Nephron (organoid): ENCODE data around the gene TLN1.

Source experiments
- H3K27ac Mint-ChIP-seq, 3 experiments: 2 replicates each; pipeline ENCODE4 v1.8.0; 2020; ENCODE audit warnings: mixed read lengths in 3 of 3, mild to moderate bottlenecking in 2 of 3, moderate library complexity in 1 of 3
- H3K27me3 Mint-ChIP-seq: 2 replicates; pipeline ENCODE4 v1.8.0; 2021; ENCODE audit warnings: low read depth, mild to moderate bottlenecking, moderate library complexity, mixed read lengths
- H3K36me3 Mint-ChIP-seq: 2 replicates; pipeline ENCODE4 v1.8.0; 2020; ENCODE audit warnings: low read depth, mixed read lengths
- H3K4me1 Mint-ChIP-seq: 2 replicates; pipeline ENCODE4 v1.8.0; 2020; ENCODE audit warnings: mixed read lengths
- H3K4me3 Mint-ChIP-seq, 3 experiments: 2 replicates each; pipeline ENCODE4 v1.8.0; 2020; ENCODE audit warnings: mild to moderate bottlenecking in 3 of 3, mixed read lengths in 3 of 3, moderate library complexity in 2 of 3
- H3K9me3 Mint-ChIP-seq: 2 replicates; pipeline ENCODE4 v1.8.0; 2020; ENCODE audit warnings: mixed read lengths
- TF ChIP-seq, protein P1 (sequence below), 3 experiments: fragments of 200-600 bp; sonication (generic); IDR thresholded peaks; one replicate each; pipeline ENCODE4 v1.5.0; 2021; ENCODE audit warnings: antibody characterized with exemption in 3 of 3; ENCODE audit not compliant: unreplicated experiment in 3 of 3

The TLN1 gene

DNA sequence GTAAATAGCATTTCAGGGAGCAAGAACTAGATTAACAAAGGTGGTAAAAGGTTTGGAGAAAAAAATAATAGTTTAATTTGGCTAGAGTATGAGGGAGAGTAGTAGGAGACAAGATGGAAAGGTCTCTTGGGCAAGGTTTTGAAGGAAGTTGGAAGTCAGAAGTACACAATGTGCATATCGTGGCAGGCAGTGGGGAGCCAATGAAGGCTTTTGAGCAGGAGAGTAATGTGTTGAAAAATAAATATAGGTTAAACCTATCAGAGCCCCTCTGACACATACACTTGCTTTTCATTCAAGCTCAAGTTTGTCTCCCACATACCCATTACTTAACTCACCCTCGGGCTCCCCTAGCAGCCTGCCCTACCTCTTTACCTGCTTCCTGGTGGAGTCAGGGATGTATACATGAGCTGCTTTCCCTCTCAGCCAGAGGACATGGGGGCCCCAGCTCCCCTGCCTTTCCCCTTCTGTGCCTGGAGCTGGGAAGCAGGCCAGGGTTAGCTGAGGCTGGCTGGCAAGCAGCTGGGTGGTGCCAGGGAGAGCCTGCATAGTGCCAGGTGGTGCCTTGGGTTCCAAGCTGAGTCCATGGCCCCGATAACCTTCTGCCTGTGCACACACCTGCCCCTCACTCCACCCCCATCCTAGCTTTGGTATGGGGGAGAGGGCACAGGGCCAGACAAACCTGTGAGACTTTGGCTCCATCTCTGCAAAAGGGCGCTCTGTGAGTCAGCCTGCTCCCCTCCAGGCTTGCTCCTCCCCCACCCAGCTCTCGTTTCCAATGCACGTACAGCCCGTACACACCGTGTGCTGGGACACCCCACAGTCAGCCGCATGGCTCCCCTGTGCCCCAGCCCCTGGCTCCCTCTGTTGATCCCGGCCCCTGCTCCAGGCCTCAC, 58.6 kb downstream of the TLN1 start, which contains the start of gene CA9:
TSS of gene CA9 (plus strand) at position 797 of the 893 bp plus-strand sequence. CDS start at position 829, 32 bp downstream.
- TF ChIP-seq, protein P1, sequence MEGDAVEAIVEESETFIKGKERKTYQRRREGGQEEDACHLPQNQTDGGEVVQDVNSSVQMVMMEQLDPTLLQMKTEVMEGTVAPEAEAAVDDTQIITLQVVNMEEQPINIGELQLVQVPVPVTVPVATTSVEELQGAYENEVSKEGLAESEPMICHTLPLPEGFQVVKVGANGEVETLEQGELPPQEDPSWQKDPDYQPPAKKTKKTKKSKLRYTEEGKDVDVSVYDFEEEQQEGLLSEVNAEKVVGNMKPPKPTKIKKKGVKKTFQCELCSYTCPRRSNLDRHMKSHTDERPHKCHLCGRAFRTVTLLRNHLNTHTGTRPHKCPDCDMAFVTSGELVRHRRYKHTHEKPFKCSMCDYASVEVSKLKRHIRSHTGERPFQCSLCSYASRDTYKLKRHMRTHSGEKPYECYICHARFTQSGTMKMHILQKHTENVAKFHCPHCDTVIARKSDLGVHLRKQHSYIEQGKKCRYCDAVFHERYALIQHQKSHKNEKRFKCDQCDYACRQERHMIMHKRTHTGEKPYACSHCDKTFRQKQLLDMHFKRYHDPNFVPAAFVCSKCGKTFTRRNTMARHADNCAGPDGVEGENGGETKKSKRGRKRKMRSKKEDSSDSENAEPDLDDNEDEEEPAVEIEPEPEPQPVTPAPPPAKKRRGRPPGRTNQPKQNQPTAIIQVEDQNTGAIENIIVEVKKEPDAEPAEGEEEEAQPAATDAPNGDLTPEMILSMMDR (IDR thresholded peaks at IDR 0.05; ENCODE audit: unreplicated experiment in 3 of 3), result no peak
- peaks cover 4% of the 10 kb centered on the region for H3K27me3 Mint-ChIP-seq
- H3K4me1 Mint-ChIP-seq, result peaks cover 35% of the 10 kb centered on the region
- peak within 1 kb of the TSS; percentile 74 to 83 (median 81) for H3K4me3 Mint-ChIP-seq
- no peaks in the 10 kb centered on the region for H3K36me3 Mint-ChIP-seq
- no peaks in the 10 kb centered on the region for H3K9me3 Mint-ChIP-seq
- peak within 1 kb of the TSS in 2 of 3 experiments; percentile 27 to 36 for H3K27ac Mint-ChIP-seq

DNA sequence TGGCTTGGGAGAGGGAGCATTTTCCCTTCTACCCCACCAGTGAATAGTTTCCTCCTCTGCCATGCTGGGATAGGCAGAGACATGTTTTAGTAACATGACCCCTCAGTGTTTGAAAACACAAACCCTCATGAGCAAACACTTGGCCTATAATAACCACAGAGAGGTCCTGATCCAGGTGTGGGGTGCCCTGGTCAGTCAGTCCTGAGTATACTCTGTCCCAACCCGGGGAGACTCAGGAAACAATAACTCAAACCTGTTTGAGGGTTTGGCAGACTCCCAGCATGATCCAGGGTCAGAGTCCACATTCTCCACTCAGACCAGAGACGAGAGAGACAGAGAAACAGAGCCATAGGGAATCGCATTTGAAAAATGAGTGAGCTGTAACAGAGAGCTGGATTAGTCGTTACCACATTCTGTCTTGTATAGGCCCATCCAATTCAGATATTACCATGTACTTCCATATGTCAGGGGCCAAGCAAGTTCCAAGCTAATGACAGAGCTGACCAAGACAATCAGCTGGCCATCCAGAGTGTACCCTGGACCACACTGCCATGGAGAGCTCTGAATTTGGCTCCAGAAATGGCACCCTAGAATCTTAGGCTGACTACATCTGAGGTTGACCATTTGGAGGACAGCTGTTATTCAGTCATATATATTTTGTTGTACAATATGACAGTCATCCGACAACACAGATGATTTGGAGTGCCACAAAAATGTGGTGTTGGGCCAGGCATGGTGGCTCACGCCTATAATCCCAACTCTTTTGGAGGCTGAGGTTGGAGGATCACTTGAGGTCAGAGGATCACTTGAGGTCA, 62.5 kb downstream of the TLN1 start:
- Mint-ChIP-seq H3K36me3 (no peaks in the 10 kb centered on the region), H3K27me3 (peaks cover under 1% of the 10 kb centered on the region), H3K9me3 (no peaks in the 10 kb centered on the region), H3K27ac (peak overlapping the region in 2 of 3 experiments; percentile 75 to 84), H3K4me3 (no peak overlapping the region), H3K4me1 (peaks cover 40% of the 10 kb centered on the region)
- TF ChIP-seq, protein P1 (IDR thresholded peaks at IDR 0.05; ENCODE audit: unreplicated experiment in 3 of 3), result no peak

DNA sequence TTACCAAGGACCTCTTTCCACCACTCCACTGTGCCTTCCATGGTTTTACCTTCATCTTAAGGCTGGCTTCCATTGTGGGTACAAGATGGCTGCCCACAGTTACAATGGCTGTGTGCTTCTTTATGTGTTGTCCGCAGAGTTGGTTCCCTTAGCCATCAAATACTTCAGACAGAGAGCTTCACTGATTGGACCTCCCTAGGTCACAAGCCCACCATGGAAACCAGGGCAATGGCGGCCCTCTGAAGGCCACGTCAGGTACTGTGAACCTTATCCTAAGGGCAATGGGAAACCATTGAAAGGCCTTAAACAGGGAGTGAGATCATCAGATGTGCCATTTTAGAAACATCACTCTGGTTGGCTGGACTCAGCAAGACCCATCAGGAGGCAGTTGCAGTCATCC, 64.1 kb downstream of the TLN1 start:
- Mint-ChIP-seq H3K4me3 (no peak overlapping the region), H3K4me1 (peaks cover 43% of the 10 kb centered on the region), H3K36me3 (no peaks in the 10 kb centered on the region), H3K27ac (peak overlapping the region; percentile 3 to 84 (median 10)), H3K9me3 (no peaks in the 10 kb centered on the region), H3K27me3 (no peaks in the 10 kb centered on the region)
- TF ChIP-seq, protein P1 (IDR thresholded peaks at IDR 0.05; ENCODE audit: unreplicated experiment in 3 of 3), result no peak

DNA sequence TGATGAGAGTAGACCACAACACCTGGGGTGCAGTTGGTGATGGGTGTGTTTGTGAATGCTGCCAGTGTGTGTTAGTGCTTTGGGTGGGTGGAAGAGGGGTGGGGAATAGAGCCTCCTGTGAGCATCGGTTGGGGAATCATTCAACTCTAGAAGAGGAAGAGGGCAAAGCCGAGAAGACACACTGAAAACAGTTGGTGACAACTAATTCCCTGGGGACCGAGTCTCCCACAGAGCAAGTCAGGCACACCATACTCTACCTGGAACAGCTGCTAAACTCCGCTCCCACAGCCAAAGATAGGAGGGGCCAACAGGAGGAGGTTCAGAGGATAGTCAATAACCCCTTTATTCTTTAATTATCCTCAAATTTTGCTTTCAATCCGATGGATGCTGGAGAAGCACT, 65.4 kb downstream of the TLN1 start:
- Mint-ChIP-seq H3K36me3 (peaks cover 8% of the 10 kb centered on the region), H3K27me3 (no peaks in the 10 kb centered on the region), H3K4me1 (peaks cover 53% of the 10 kb centered on the region), H3K9me3 (no peaks in the 10 kb centered on the region), H3K4me3 (peak overlapping the region in 2 of 3 experiments; percentile 17 to 87), H3K27ac (peak overlapping the region; percentile 78 to 85 (median 84))
- TF ChIP-seq, protein P1 (IDR thresholded peaks at IDR 0.05; ENCODE audit: unreplicated experiment in 3 of 3), result no peak

DNA sequence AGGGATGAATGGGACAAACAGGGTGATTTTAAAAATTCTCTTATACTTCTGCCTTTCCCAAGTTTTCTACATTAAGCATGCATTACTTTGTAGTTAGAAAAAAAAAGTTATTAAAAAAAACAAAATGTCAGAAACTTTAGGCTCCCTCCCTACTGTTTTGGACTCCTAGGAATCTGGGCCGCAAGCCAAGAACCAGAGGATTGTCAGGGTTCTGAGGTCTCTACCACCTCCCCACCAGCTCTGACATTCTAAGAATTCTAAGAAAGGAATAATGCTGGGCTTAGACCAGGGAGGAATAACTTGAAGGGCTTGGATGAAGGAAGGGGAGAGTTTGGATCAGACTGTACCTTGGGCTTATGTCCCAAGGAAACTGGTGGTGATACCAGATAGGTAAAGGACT, 66.0 kb downstream of the TLN1 start:
- Mint-ChIP-seq H3K4me3 (peak overlapping the region; percentile 73 to 87 (median 85)), H3K4me1 (peaks cover 57% of the 10 kb centered on the region), H3K27me3 (no peaks in the 10 kb centered on the region), H3K36me3 (peaks cover 9% of the 10 kb centered on the region), H3K27ac (peak overlapping the region; percentile 78 to 85 (median 84)), H3K9me3 (no peaks in the 10 kb centered on the region)
- TF ChIP-seq, protein P1 (IDR thresholded peaks at IDR 0.05; ENCODE audit: unreplicated experiment in 3 of 3), result no peak
